Smooth muscle cell (in vitro differentiated cells): ENCODE data around the gene NDUFA11. TPM values are rescaled to one million over a fixed set of nuclear protein-coding genes. Genes with fewer than 3 reads are reported as not detected.

Experiments used
- DNase-seq: peaks from one replicate; lab custom pipeline; 2025; ENCODE audit not compliant: unreplicated experiment; lab: John Stamatoyannopoulos, UW
- H2AFZ ChIP-seq: fragments of 200-600 bp; sonication (generic); 2 replicates; pipeline ENCODE4 v1.6.0; 2016; ENCODE audit warnings: antibody characterized with exemption, low read depth, mild to moderate bottlenecking
- H3F3A ChIP-seq: fragments of 200-600 bp; sonication (generic); 2 replicates; pipeline ENCODE4 v1.6.0; 2017; ENCODE audit warnings: antibody characterized with exemption, low read depth
- H3K27ac ChIP-seq: fragments of 200-600 bp; sonication (generic); 2 replicates; pipeline ENCODE4 v1.5.1; 2016; ENCODE audit warnings: low read depth, mild to moderate bottlenecking
- H3K27me3 ChIP-seq: fragments of 200-600 bp; sonication (generic); 2 replicates; pipeline ENCODE4 v1.6.1; 2016; ENCODE audit warnings: low read depth, mild to moderate bottlenecking
- H3K36me3 ChIP-seq: fragments of 200-600 bp; sonication (generic); 2 replicates; pipeline ENCODE4 v1.5.1; 2016; ENCODE audit warnings: low read depth
- H3K4me1 ChIP-seq: fragments of 200-600 bp; sonication (generic); 2 replicates; pipeline ENCODE4 v1.5.1; 2016; ENCODE audit warnings: low read depth
- H3K4me2 ChIP-seq: fragments of 200-600 bp; sonication (generic); 2 replicates; pipeline ENCODE4 v1.6.0; 2016; ENCODE audit warnings: mild to moderate bottlenecking
- H3K4me3 ChIP-seq: fragments of 200-600 bp; sonication (generic); 2 replicates; pipeline ENCODE4 v1.5.1; 2016; ENCODE audit warnings: mild to moderate bottlenecking
- H3K79me2 ChIP-seq: fragments of 200-600 bp; sonication (generic); 2 replicates; pipeline ENCODE4 v1.6.0; 2016; ENCODE audit warnings: low read depth, mild to moderate bottlenecking
- H3K9ac ChIP-seq: fragments of 200-600 bp; sonication (generic); 2 replicates; pipeline ENCODE4 v1.6.0; 2016; ENCODE audit warnings: low read depth
- H3K9me3 ChIP-seq: fragments of 200-600 bp; sonication (generic); replicated peaks from 2 replicates; pipeline ENCODE4 v1.5.1; 2016; ENCODE audit warnings: low read depth
- H4K20me1 ChIP-seq: fragments of 200-600 bp; sonication (generic); 2 replicates; pipeline ENCODE4 v1.6.0; 2016; ENCODE audit warnings: low read depth
- WGBS: methylation state at CpG from one replicate; pipeline ENCODE4 v1.1.7; 2016; ENCODE audit warnings: low lambda C conversion rate; 5-methylcytosine and 5-hydroxymethylcytosine counted together
- polyA plus RNA-seq: library from polyadenylated mRNA; unstranded; fragments of >200 nt; fragmentation: Nextera tagmentation; extraction: Ambion mirVana; gene quantifications from 2 replicates; pipeline ENCODE4 v1.2.1, GENCODE V29; 2016
- total RNA-seq: library from RNA; depleted of rRNA; stranded (reverse); fragments of >200 nt; gene quantifications from 2 replicates; pipeline ENCODE4 v1.2.3, GENCODE V29; 2014
- TF ChIP-seq, protein P1 (sequence below): fragments of 200-600 bp; sonication (generic); IDR thresholded peaks from 2 replicates; pipeline ENCODE4 v1.5.1; 2017; ENCODE audit warnings: borderline replicate concordance, mild to moderate bottlenecking, antibody characterized with exemption; ENCODE audit not compliant: insufficient read depth, poor library complexity, severe bottlenecking

NDUFA11 gene
- total and polyA plus RNA-seq, 2 experiments from 2014 or later: 169 to 493 TPM

DNA sequence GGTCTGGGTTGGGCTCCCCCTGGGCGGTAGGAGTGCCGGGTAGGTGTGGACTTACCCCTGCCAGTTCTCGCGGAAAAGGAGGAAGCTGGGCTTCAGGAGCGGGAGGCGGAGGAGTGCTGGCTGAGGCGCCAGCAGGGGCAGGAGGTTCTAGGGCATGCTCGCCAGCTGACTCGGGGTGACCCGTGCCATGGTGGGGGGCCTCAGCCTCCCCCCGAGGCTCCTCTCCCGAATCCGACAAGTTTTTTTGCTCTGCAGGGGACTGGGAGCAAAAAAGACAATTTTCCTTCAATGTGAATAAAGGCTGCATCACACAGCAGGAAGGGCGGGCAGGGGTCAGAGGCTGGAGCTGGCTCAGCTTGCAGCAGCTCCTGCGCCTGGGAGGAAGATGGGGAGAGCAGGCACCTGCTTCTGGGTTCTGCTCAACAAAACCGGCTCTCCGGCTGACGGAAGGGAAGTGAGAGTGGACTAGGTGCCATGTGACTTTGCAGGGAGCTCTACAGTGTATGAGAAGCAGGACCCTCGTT lies 47.8 kb upstream of the NDUFA11 start:
- H4K20me1 ChIP-seq: peaks cover 100% of the 10 kb centered on the region
- H3K4me3 ChIP-seq: no peak overlapping the region
- H3K4me1 ChIP-seq: peaks cover 80% of the 10 kb centered on the region
- no peaks in the 10 kb centered on the region for H3K9me3 ChIP-seq
- H3K4me2 ChIP-seq: peak overlapping the region; percentile 37
- no peak overlapping the region for H3K9ac ChIP-seq
- H3K36me3 ChIP-seq: no peaks in the 10 kb centered on the region
- H3F3A ChIP-seq: peaks cover 25% of the 10 kb centered on the region
- WGBS: 78% methylated on average over 19 of the region's 19 CpGs
- no peak overlapping the region for H3K27ac ChIP-seq
- DNase-seq: no peak
- TF ChIP-seq, protein P1, sequence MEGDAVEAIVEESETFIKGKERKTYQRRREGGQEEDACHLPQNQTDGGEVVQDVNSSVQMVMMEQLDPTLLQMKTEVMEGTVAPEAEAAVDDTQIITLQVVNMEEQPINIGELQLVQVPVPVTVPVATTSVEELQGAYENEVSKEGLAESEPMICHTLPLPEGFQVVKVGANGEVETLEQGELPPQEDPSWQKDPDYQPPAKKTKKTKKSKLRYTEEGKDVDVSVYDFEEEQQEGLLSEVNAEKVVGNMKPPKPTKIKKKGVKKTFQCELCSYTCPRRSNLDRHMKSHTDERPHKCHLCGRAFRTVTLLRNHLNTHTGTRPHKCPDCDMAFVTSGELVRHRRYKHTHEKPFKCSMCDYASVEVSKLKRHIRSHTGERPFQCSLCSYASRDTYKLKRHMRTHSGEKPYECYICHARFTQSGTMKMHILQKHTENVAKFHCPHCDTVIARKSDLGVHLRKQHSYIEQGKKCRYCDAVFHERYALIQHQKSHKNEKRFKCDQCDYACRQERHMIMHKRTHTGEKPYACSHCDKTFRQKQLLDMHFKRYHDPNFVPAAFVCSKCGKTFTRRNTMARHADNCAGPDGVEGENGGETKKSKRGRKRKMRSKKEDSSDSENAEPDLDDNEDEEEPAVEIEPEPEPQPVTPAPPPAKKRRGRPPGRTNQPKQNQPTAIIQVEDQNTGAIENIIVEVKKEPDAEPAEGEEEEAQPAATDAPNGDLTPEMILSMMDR: no peak
- no peaks in the 10 kb centered on the region for H3K27me3 ChIP-seq
- no peak overlapping the region for H2AFZ ChIP-seq
- peaks cover 85% of the 10 kb centered on the region for H3K79me2 ChIP-seq

DNA sequence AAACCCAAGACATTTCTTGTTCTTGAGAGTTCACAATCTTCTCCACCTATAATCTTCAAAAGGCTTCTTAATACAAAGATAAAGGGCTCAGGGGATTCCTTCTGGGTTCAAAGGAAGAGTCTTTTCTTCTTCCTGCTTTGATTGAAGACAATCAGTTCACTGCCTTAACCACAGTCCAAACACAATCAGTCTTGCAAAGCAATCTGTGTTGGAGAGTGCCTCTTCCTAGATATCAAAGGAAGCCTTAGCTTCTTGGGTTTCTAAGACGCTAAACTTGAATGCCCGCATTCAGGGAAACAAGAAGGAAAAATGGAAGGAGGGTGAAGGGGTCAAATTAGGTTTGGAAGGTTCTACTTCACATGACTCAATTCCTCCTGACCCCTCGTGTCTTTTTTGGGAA lies 47.2 kb upstream of the NDUFA11 start:
- no peaks in the 10 kb centered on the region for H3K27me3 ChIP-seq
- peaks cover 85% of the 10 kb centered on the region for H3K79me2 ChIP-seq
- H3K27ac ChIP-seq: no peak overlapping the region
- TF ChIP-seq, protein P1: no peak
- peaks cover 80% of the 10 kb centered on the region for H3K4me1 ChIP-seq
- H3K36me3 ChIP-seq: no peaks in the 10 kb centered on the region
- no peak overlapping the region for H3K9ac ChIP-seq
- peaks cover 100% of the 10 kb centered on the region for H4K20me1 ChIP-seq
- peak overlapping the region; percentile 37 for H3K4me2 ChIP-seq
- H2AFZ ChIP-seq: no peak overlapping the region
- peaks cover 21% of the 10 kb centered on the region for H3F3A ChIP-seq
- DNase-seq: no peak
- H3K9me3 ChIP-seq: no peaks in the 10 kb centered on the region
- no peak overlapping the region for H3K4me3 ChIP-seq
- 73% methylated on average over 3 of the region's 3 CpGs for WGBS

DNA sequence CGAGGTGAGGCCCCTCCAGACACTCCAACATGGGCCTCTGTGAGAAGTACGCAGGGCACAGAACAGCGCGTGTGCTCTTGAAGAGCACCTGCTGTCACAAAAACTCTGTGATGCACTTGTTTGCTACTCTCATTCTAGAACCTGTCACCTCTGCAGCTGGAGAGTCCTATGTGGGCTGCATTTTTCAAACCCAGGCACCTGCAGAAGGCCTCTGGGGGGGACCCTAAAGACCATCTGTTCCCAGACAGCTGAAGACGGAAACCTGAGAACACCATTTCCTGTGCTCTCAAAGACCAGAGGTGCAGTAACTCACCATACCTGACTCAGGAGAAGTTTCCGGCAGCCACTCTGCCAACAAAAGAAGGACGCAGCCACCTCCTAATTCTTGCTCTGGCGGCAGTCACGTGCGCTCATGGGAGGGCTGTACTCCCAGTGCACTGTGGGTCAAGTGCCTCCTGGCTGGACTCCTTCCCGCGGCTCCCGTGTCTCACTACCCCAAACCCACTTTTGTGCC lies 46.3 kb upstream of the NDUFA11 start:
- Histone ChIP-seq H3K4me2 (no peak overlapping the region), H3K27ac (no peak overlapping the region), H3K79me2 (peaks cover 81% of the 10 kb centered on the region), H3K9me3 (no peaks in the 10 kb centered on the region), H3K4me1 (peaks cover 74% of the 10 kb centered on the region), H3K27me3 (no peaks in the 10 kb centered on the region), H3K4me3 (no peak overlapping the region), H3F3A (peaks cover 20% of the 10 kb centered on the region), H3K9ac (no peak overlapping the region), H2AFZ (no peak overlapping the region), H4K20me1 (peaks cover 100% of the 10 kb centered on the region), H3K36me3 (no peaks in the 10 kb centered on the region)
- TF ChIP-seq, protein P1: no peak
- WGBS: 93% methylated on average over 13 of the region's 13 CpGs
- DNase-seq: no peak
